Body of pancreas (tissue), 4 donors: Measurements from ENCODE around the gene CGB7. TPM values are rescaled to one million over a fixed set of nuclear protein-coding genes. Genes with fewer than 3 reads are reported as not detected.

ENCODE experiments used
- ATAC-seq: fragments of 150-250 bp; one replicate; pipeline ENCODE4 v1.9.1; 2016
- DNase-seq, 4 donors: peaks; one replicate each; pipeline ENCODE4 v3.0.0-alpha.2; 2019
- H3K27ac ChIP-seq, 4 donors: fragments of 200-600 bp; sonication (generic); 1 replicate in 3 of 4; 2 replicates in 1 of 4; pipeline versions ENCODE4 v1.5.1 to v1.6.1; 2016 to 2019; ENCODE audit warnings: mild to moderate bottlenecking in 1 of 4, mixed read lengths in 1 of 4, moderate library complexity in 1 of 4
- H3K27me3 ChIP-seq, 2 donors: fragments of 200-600 bp; sonication (generic); one replicate each; pipeline ENCODE4 v1.6.0; 2016; ENCODE audit warnings: mild to moderate bottlenecking in 1 of 2
- H3K36me3 ChIP-seq, 2 donors: fragments of 200-600 bp; sonication (generic); replicated peaks in 1 of 2; 2 replicates each; pipeline ENCODE4 v1.5.1; 2016; ENCODE audit warnings: low read depth in 2 of 2; ENCODE audit not compliant: insufficient read depth in 1 of 2
- H3K4me1 ChIP-seq: fragments of 200-600 bp; sonication (generic); one replicate; pipeline ENCODE4 v1.6.0; 2016
- H3K4me3 ChIP-seq, 2 donors: fragments of 200-600 bp; sonication (generic); 1 replicate in 1 of 2; 2 replicates in 1 of 2; pipeline ENCODE4 v1.5.1; 2016 to 2019
- H3K9me3 ChIP-seq, 3 donors: fragments of 200-600 bp; sonication (generic); 1 replicate in 2 of 3; 2 replicates in 1 of 3; pipeline ENCODE4 v1.5.1; 2016
- POLR2A ChIP-seq, 3 donors: fragments of 450-650 bp; IDR thresholded peaks; one replicate each; pipeline ENCODE4 v1.6.1; 2016; ENCODE audit warnings: antibody characterized with exemption in 3 of 3, mild to moderate bottlenecking in 2 of 3
- WGBS, 2 donors: methylation state at CpG; one replicate each; pipeline ENCODE4 v1.1.5; 2017; 5-methylcytosine and 5-hydroxymethylcytosine counted together
- intact Hi-C: fragments of 100-400 bp; cut with DNase I; formaldehyde crosslinking; loops from one replicate; pipeline ENCODE4 v1.15.1; 2023
- total RNA-seq, 2 donors: library from RNA; depleted of rRNA; stranded (reverse); fragments of >200 nt; gene quantifications; one replicate each; pipeline ENCODE4 v1.1.0, GENCODE V29; 2016
- TF ChIP-seq, protein P1 (sequence below), 7 experiments: fragments of 450-650 bp in 4 of 7; fragments of 200-600 bp in 3 of 7; sonication (generic) in 3 of 7; IDR thresholded peaks; one replicate each; pipeline ENCODE4 v1.5.1; 2016 to 2019; ENCODE audit warnings: antibody characterized with exemption in 7 of 7

CGB7 gene
- not detected for total RNA-seq

- H3K4me3 ChIP-seq: no peak within 1 kb of the TSS
- H3K27me3 ChIP-seq: peaks cover 3 to 14% of the 10 kb centered on the region in 2 donors
- 3 to 10% methylated on average over 15 to 38 of the region's 38 CpGs for WGBS, 2 donors
These were observed at the start of gene CGB7 for GRCh38 chr19:49057636-49058234. Gene CGB7 (minus strand): TSS chr19:49057749. CDS start chr19:49055375, 2,374 bp downstream.

DNA sequence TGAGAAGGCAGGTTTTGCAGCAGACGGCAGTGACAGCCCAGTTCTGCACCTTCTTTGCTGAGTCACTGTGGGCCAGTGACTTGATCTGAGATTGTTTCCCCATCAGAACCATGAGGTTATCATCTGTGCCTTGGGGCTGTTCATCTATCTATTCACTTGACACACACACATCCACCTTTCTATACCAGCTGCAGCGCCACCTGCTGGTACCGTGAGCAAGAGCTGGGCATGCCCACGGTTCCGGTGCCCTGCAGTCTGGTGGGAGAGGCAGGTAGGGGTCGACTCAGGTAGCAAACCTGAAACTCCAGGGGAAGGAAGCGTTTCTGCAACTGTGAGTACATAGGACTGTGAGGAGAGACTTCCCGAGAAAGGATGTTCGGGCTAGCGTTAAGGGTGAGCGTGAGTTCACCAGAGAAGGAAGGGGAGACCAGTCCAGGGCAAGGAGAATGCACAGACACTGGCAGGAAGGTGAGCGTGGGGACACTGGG, 49.1 kb upstream of the CGB7 start:
- intact Hi-C loops: no loop called here
- WGBS, 2 donors: 49 to 62% methylated on average over 11 to 12 of the region's 12 CpGs
- Histone ChIP-seq H3K36me3 (peaks cover 7 to 14% of the 10 kb centered on the region in 2 donors), H3K9me3 (no peaks in the 10 kb centered on the region), H3K4me1 (peaks cover 8% of the 10 kb centered on the region), H3K27me3 (no peaks in the 10 kb centered on the region), H3K27ac (no peak overlapping the region), H3K4me3 (no peak overlapping the region)
- ATAC-seq: peak; percentile 60
- DNase-seq: peak; percentile 51 to 67 (median 55)
- TF ChIP-seq, protein P1, sequence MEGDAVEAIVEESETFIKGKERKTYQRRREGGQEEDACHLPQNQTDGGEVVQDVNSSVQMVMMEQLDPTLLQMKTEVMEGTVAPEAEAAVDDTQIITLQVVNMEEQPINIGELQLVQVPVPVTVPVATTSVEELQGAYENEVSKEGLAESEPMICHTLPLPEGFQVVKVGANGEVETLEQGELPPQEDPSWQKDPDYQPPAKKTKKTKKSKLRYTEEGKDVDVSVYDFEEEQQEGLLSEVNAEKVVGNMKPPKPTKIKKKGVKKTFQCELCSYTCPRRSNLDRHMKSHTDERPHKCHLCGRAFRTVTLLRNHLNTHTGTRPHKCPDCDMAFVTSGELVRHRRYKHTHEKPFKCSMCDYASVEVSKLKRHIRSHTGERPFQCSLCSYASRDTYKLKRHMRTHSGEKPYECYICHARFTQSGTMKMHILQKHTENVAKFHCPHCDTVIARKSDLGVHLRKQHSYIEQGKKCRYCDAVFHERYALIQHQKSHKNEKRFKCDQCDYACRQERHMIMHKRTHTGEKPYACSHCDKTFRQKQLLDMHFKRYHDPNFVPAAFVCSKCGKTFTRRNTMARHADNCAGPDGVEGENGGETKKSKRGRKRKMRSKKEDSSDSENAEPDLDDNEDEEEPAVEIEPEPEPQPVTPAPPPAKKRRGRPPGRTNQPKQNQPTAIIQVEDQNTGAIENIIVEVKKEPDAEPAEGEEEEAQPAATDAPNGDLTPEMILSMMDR (IDR thresholded peaks at IDR 0.05): peak; percentile 51 to 71 (median 63)
- TF ChIP-seq POLR2A (IDR thresholded peaks at IDR 0.05): no peak

More at GRCh38 chr19:49057636-49058234, at the start of gene CGB7:
- TF ChIP-seq, protein P1 (IDR thresholded peaks at IDR 0.05): no peak
- no peak for TF ChIP-seq POLR2A (IDR thresholded peaks at IDR 0.05)
- ATAC-seq: peak; percentile 72
- Histone ChIP-seq H3K9me3 (no peaks in the 10 kb centered on the region), H3K36me3 (no peaks in the 10 kb centered on the region), H3K4me1 (peaks cover 25% of the 10 kb centered on the region), H3K27ac (no peak within 1 kb of the TSS)
- intact Hi-C loops: no loop called here
- DNase-seq: peak; percentile 76 to 85 (median 78)

DNA sequence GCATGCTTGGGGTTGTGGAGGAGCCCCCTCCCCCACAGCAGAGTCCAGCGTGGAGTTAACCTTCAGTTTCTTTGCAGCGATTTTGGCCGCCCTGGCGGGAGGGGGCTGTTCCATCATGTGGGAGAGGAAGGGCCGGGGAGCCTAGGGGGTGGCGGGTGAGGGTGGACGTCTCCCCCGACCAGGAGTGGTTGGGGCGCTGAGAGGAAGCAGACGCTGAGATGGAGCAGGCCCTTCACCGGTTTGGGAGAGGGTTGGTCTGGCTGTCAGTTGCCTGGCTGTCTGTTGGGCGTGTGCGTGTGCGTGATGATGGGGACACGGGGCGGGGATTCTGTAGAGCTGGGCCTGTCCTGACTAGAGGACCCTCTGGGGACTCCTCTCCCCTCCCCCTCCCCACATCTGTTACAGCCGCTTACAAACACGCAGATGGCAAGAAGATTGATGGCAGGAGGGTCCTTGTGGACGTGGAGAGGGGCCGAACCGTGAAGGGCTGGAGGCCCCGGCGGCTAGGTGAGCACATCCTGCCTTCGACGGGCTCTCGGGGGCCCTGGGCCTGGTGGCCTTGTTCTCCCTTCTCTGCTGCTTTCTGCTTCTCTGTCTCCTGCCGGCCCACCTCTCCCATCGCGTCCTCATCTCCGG, 46.8 kb upstream of the CGB7 start:
- no peaks in the 10 kb centered on the region for H3K9me3 ChIP-seq
- no peak for TF ChIP-seq POLR2A (IDR thresholded peaks at IDR 0.05)
- TF ChIP-seq, protein P1 (IDR thresholded peaks at IDR 0.05): no peak
- ATAC-seq: no peak
- intact Hi-C loops: no loop called here
- DNase-seq: no peak
- WGBS, 2 donors: 83 to 90% methylated on average over 29 of the region's 30 CpGs
- no peak overlapping the region for H3K4me3 ChIP-seq
- peaks cover 17 to 26% of the 10 kb centered on the region in 2 donors for H3K36me3 ChIP-seq
- H3K4me1 ChIP-seq: no peaks in the 10 kb centered on the region
- no peaks in the 10 kb centered on the region for H3K27me3 ChIP-seq
- no peak overlapping the region for H3K27ac ChIP-seq

GRCh38 chr19:49103331-49104085, 46.0 kb upstream of the CGB7 start:
- H3K27ac ChIP-seq: no peak overlapping the region
- H3K4me3 ChIP-seq: no peak overlapping the region
- H3K9me3 ChIP-seq: no peaks in the 10 kb centered on the region
- DNase-seq: no peak
- H3K27me3 ChIP-seq: no peaks in the 10 kb centered on the region
- no peak for ATAC-seq
- peaks cover 24 to 27% of the 10 kb centered on the region in 2 donors for H3K36me3 ChIP-seq
- intact Hi-C loops: no loop called here
- 89 to 92% methylated on average over 29 to 33 of the region's 33 CpGs for WGBS, 2 donors
- peaks cover 2% of the 10 kb centered on the region for H3K4me1 ChIP-seq
- no peak for TF ChIP-seq POLR2A (IDR thresholded peaks at IDR 0.05)
- TF ChIP-seq, protein P1 (IDR thresholded peaks at IDR 0.05): no peak
